Measurements from ENCODE around the gene FMNL2. TPM values are rescaled to one million over a fixed set of nuclear protein-coding genes. Genes with fewer than 3 reads are reported as not detected.

Gene FMNL2
- total RNA-seq, 1 donor from 2014 or later, result 5.5 TPM

GRCh38 chr2:152602750-152603149 lies 267.8 kb downstream of the FMNL2 start:
- intact Hi-C loops (cut with micrococcal nuclease), result no loop called here

GRCh38 chr2:152603166-152603565 lies 268.2 kb downstream of the FMNL2 start:
- no peak for DNase-seq
- intact Hi-C loops (cut with micrococcal nuclease), result no loop called here
- Histone ChIP-seq H3K36me3 (no peaks in the 10 kb centered on the region), H3K4me1 (peaks cover 8% of the 10 kb centered on the region), H3K4me3 (no peak overlapping the region), H3K27ac (replicated peaks) (no peak overlapping the region), H3K27me3 (ENCODE audit: low read depth) (no peaks in the 10 kb centered on the region), H3K9me3 (replicated peaks) (no peaks in the 10 kb centered on the region)
- TF ChIP-seq CTCF (IDR thresholded peaks at IDR 0.05; ENCODE audit: borderline replicate concordance), result no peak

More at GRCh38 chr2:152602750-152603149, 267.8 kb downstream of the FMNL2 start:
- no peaks in the 10 kb centered on the region for H3K9me3 ChIP-seq (replicated peaks)
- H3K27me3 ChIP-seq (ENCODE audit: low read depth), result no peaks in the 10 kb centered on the region
- no peak for DNase-seq
- TF ChIP-seq CTCF (IDR thresholded peaks at IDR 0.05; ENCODE audit: borderline replicate concordance), result no peak
- H3K4me1 ChIP-seq, result peaks cover 8% of the 10 kb centered on the region
- no peak overlapping the region for H3K27ac ChIP-seq (replicated peaks)
- H3K4me3 ChIP-seq, result no peak overlapping the region
- H3K36me3 ChIP-seq, result no peaks in the 10 kb centered on the region

GRCh38 chr2:152606081-152606480 lies 271.1 kb downstream of the FMNL2 start:
- DNase-seq, result no peak
- Histone ChIP-seq H3K9me3 (replicated peaks) (no peaks in the 10 kb centered on the region), H3K4me1 (peaks cover under 1% of the 10 kb centered on the region), H3K36me3 (no peaks in the 10 kb centered on the region), H3K4me3 (no peak overlapping the region), H3K27me3 (ENCODE audit: low read depth) (no peaks in the 10 kb centered on the region), H3K27ac (replicated peaks) (no peak overlapping the region)
- intact Hi-C loops (cut with micrococcal nuclease), result no loop called here
- TF ChIP-seq CTCF (IDR thresholded peaks at IDR 0.05; ENCODE audit: borderline replicate concordance), result no peak

GRCh38 chr2:152606941-152607340 lies 272.0 kb downstream of the FMNL2 start:
- no peaks in the 10 kb centered on the region for H3K9me3 ChIP-seq (replicated peaks)
- intact Hi-C loops (cut with micrococcal nuclease), result no loop called here
- no peak overlapping the region for H3K4me3 ChIP-seq
- no peak for DNase-seq
- peaks cover 9% of the 10 kb centered on the region for H3K4me1 ChIP-seq
- no peaks in the 10 kb centered on the region for H3K36me3 ChIP-seq
- H3K27me3 ChIP-seq (ENCODE audit: low read depth), result no peaks in the 10 kb centered on the region
- no peak for TF ChIP-seq CTCF (IDR thresholded peaks at IDR 0.05; ENCODE audit: borderline replicate concordance)
- no peak overlapping the region for H3K27ac ChIP-seq (replicated peaks)

GRCh38 chr2:152607793-152608300 lies 272.9 kb downstream of the FMNL2 start:
- intact Hi-C loops (cut with micrococcal nuclease), result no loop called here
- DNase-seq, result no peak
- H3K27ac ChIP-seq (replicated peaks), result no peak overlapping the region
- H3K9me3 ChIP-seq (replicated peaks), result no peaks in the 10 kb centered on the region
- no peaks in the 10 kb centered on the region for H3K36me3 ChIP-seq
- TF ChIP-seq CTCF (IDR thresholded peaks at IDR 0.05; ENCODE audit: borderline replicate concordance), result no peak
- H3K4me3 ChIP-seq, result no peak overlapping the region
- H3K27me3 ChIP-seq (ENCODE audit: low read depth), result no peaks in the 10 kb centered on the region
- H3K4me1 ChIP-seq, result peaks cover 17% of the 10 kb centered on the region
